Thoracic aorta (tissue), 2 donors: Measurements from ENCODE around the gene C3orf70. TPM values are rescaled to one million over a fixed set of nuclear protein-coding genes. Genes with fewer than 3 reads are reported as not detected.

ENCODE experiments used
- ATAC-seq: fragments of 150-250 bp; one replicate; pipeline ENCODE4 v1.8.0; 2017; ENCODE audit warnings: low read depth; ENCODE audit not compliant: insufficient number of reproducible peaks, low FRiP score
- DNase-seq: peaks from one replicate; pipeline ENCODE4 v3.0.0-alpha.2; 2020; ENCODE audit warnings: low spot score
- H3K27ac ChIP-seq, 2 donors: fragments of 200-600 bp; sonication (generic); 1 replicate in 1 of 2; 2 replicates in 1 of 2; pipeline ENCODE4 v1.5.1; 2016; ENCODE audit warnings: mild to moderate bottlenecking in 2 of 2, moderate library complexity in 2 of 2
- H3K27me3 ChIP-seq: fragments of 200-600 bp; sonication (generic); replicated peaks from 2 replicates; pipeline ENCODE4 v1.6.0; 2016; ENCODE audit warnings: mild to moderate bottlenecking; ENCODE audit not compliant: insufficient read depth
- H3K36me3 ChIP-seq: fragments of 200-600 bp; sonication (generic); one replicate; pipeline ENCODE4 v1.5.1; 2016
- H3K4me1 ChIP-seq, 2 donors: fragments of 200-600 bp; sonication (generic); 1 replicate in 1 of 2; 2 replicates in 1 of 2; pipeline versions ENCODE4 v1.5.1 to v1.6.0; 2016; ENCODE audit warnings: low read depth in 2 of 2, mild to moderate bottlenecking in 1 of 2; ENCODE audit not compliant: control insufficient read depth in 1 of 2
- H3K4me3 ChIP-seq: fragments of 200-600 bp; sonication (generic); 2 replicates; pipeline ENCODE4 v1.5.1; 2016; ENCODE audit warnings: mild to moderate bottlenecking
- H3K9me3 ChIP-seq: fragments of 200-600 bp; sonication (generic); 2 replicates; pipeline ENCODE4 v1.5.1; 2016
- CTCF ChIP-seq: fragments of 200-600 bp; sonication (generic); IDR thresholded peaks from one replicate; pipeline ENCODE4 v1.5.1; 2019; ENCODE audit warnings: antibody characterized with exemption
- total RNA-seq, 2 donors: library from RNA; depleted of rRNA; stranded (reverse); fragments of >200 nt; gene quantifications; one replicate each; pipeline versions ENCODE4 v1.1.0 to v1.2.3, GENCODE V29; 2016

C3orf70 gene, protein sequence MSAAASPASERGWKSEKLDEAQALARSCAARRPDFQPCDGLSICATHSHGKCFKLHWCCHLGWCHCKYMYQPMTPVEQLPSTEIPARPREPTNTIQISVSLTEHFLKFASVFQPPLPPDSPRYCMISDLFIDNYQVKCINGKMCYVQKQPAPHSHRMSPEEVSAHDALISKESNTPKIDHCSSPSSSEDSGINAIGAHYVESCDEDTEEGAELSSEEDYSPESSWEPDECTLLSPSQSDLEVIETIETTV
- 10 to 100 TPM; 14.2 to 22.7 TPM for total RNA-seq

GRCh38 chr3:185152410-185153170 lies at the start of gene C3orf70:
Gene C3orf70 (minus strand): TSS chr3:185153060. CDS start chr3:185152823, 237 bp downstream.
- Histone ChIP-seq H3K36me3 (no peaks in the 10 kb centered on the region), H3K9me3 (no peaks in the 10 kb centered on the region), H3K4me3 (peak within 1 kb of the TSS; percentile 88), H3K4me1 (peaks cover 10 to 34% of the 10 kb centered on the region in 2 donors), H3K27me3 (peaks cover 6% of the 10 kb centered on the region), H3K27ac (peak within 1 kb of the TSS; percentile 84 to 86)
- no peak for TF ChIP-seq CTCF
- ATAC-seq (peak; percentile 39), DNase-seq (no peak)

GRCh38 chr3:185200639-185201038 lies 47.8 kb upstream of the C3orf70 start:
- Histone ChIP-seq H3K27ac (no peak overlapping the region), H3K36me3 (no peaks in the 10 kb centered on the region), H3K4me1 (no peaks in the 10 kb centered on the region), H3K9me3 (no peaks in the 10 kb centered on the region), H3K27me3 (no peaks in the 10 kb centered on the region), H3K4me3 (no peak overlapping the region)
- no peak for DNase-seq
- ATAC-seq: no peak
- no peak for TF ChIP-seq CTCF

DNA sequence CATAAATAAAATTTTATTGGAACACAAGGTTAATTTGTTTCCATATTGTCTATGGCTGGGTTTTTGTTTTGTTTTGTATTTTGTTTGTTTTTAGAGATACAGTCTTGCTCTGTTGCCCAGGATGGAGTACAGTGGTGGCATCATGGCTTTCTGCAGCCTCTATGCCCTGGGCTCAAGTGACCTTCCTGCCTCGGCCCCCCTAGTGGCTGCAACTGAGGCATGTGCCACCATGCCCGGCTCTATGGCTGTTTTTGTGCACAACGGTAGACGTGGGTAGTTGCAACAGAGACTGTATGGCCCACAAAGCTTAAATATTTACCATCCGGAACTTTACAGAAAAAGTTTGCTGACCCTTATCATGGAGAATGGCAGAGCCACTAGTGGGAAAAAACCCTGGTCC lies 46.8 kb upstream of the C3orf70 start:
- Histone ChIP-seq H3K27me3 (no peaks in the 10 kb centered on the region), H3K27ac (no peak overlapping the region), H3K36me3 (no peaks in the 10 kb centered on the region), H3K4me3 (no peak overlapping the region), H3K4me1 (no peaks in the 10 kb centered on the region), H3K9me3 (no peaks in the 10 kb centered on the region)
- no peak for TF ChIP-seq CTCF
- DNase-seq (no peak), ATAC-seq (no peak)

GRCh38 chr3:185199206-185199605 lies 46.3 kb upstream of the C3orf70 start:
- TF ChIP-seq CTCF: no peak
- H3K27me3 ChIP-seq: no peaks in the 10 kb centered on the region
- H3K4me3 ChIP-seq: no peak overlapping the region
- no peak overlapping the region for H3K27ac ChIP-seq
- H3K9me3 ChIP-seq: no peaks in the 10 kb centered on the region
- no peaks in the 10 kb centered on the region for H3K4me1 ChIP-seq
- DNase-seq (no peak), ATAC-seq (no peak)
- no peaks in the 10 kb centered on the region for H3K36me3 ChIP-seq

- DNase-seq (no peak), ATAC-seq (no peak)
- Histone ChIP-seq H3K9me3 (no peaks in the 10 kb centered on the region), H3K36me3 (no peaks in the 10 kb centered on the region), H3K27me3 (no peaks in the 10 kb centered on the region), H3K4me1 (no peaks in the 10 kb centered on the region), H3K4me3 (no peak overlapping the region), H3K27ac (no peak overlapping the region)
- TF ChIP-seq CTCF: no peak
Observed at GRCh38 chr3:185197068-185197467, 44.2 kb upstream of the C3orf70 start.
